ENCODE data around the gene C1orf74. TPM values are rescaled to one million over a fixed set of nuclear protein-coding genes. Genes with fewer than 3 reads are reported as not detected.

C1orf74 gene
- total RNA-seq, 4 donors from 2014 or later = 1.9 to 2.7 (median 2.3) TPM

DNA sequence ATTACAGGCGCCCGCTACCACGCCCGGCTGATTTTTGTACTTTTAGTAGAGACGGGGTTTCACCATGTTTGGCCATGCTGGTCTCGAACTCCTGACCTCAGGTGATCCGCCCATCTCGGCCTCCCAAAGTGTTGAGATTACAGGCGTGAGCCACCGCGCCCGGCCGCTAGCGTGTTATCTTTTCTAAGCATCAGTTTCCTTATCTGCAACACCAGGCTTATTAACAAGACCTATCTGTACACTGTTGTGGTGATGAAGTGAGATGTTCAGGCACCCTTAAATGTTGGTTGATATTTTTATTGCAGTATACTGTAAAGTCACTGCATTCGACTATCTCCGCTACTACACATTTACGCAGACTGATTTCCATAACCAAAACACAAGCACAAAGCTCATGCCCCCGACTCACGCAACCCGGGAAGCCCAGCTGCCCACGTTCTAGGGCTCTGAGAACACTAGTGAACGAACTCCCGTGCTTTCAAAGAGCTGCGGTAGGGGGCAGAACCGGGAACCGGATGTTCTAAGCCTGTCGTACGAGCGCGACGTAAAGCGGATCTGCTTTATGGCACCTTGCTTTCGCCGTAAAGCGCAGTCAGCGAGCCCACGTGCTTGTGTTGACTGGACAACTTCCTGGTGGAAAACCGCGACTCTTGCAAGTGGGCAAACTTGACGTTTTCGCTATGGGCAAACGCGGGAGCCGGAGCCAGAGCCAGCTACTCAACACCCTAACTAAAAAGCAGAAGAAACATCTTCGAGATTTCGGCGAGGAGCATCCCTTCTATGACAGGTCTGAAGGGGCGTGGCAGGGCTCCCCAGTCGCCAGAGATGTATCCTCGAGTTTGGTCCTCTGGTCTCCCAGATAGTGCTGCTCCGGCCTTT lies 43.3 kb upstream of the C1orf74 start, which contains the start of gene UTP25:
UTP25 (plus strand) TSS at position 589 of the 879 bp plus-strand sequence; CDS start at position 681, 92 bp downstream.
- Histone ChIP-seq H3K27me3 (no peaks in the 10 kb centered on the region), H3K4me1 (peaks cover 9 to 22% of the 10 kb centered on the region in 2 donors), H3K4me3 (replicated peaks in 1 of 3) (peak within 1 kb of the TSS; percentile 57 to 77 (median 74)), H3K36me3 (peaks cover 7 to 10% of the 10 kb centered on the region in 2 donors), H3K9me3 (no peaks in the 10 kb centered on the region), H3K27ac (peak within 1 kb of the TSS in 2 of 3 donors; percentile 33 to 62)
- 22 to 37% methylated on average over 33 to 48 of the region's 51 CpGs for WGBS, 2 donors
- intact Hi-C loops (cut with DNase I) = no loop called here
- TF ChIP-seq, protein P1, sequence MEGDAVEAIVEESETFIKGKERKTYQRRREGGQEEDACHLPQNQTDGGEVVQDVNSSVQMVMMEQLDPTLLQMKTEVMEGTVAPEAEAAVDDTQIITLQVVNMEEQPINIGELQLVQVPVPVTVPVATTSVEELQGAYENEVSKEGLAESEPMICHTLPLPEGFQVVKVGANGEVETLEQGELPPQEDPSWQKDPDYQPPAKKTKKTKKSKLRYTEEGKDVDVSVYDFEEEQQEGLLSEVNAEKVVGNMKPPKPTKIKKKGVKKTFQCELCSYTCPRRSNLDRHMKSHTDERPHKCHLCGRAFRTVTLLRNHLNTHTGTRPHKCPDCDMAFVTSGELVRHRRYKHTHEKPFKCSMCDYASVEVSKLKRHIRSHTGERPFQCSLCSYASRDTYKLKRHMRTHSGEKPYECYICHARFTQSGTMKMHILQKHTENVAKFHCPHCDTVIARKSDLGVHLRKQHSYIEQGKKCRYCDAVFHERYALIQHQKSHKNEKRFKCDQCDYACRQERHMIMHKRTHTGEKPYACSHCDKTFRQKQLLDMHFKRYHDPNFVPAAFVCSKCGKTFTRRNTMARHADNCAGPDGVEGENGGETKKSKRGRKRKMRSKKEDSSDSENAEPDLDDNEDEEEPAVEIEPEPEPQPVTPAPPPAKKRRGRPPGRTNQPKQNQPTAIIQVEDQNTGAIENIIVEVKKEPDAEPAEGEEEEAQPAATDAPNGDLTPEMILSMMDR (IDR thresholded peaks at IDR 0.05) = peak; percentile 26 to 88 (median 66)
- peak in 1 of 2 donors; percentile 63 for TF ChIP-seq POLR2A (IDR thresholded peaks at IDR 0.05)
- peak; percentile 93 for DNase-seq

GRCh38 chr1:209825591-209826434 lies 41.5 kb upstream of the C1orf74 start:
- Histone ChIP-seq H3K9me3 (no peaks in the 10 kb centered on the region), H3K4me3 (replicated peaks in 1 of 3) (no peak overlapping the region), H3K27me3 (no peaks in the 10 kb centered on the region), H3K27ac (no peak overlapping the region), H3K4me1 (peaks cover 9 to 27% of the 10 kb centered on the region in 2 donors), H3K36me3 (peaks cover 0 to 1% of the 10 kb centered on the region in 2 donors)
- intact Hi-C loops (cut with DNase I) = no loop called here
- WGBS, 2 donors = 72% methylated on average over 11 of the region's 11 CpGs
- TF ChIP-seq, protein P1 (IDR thresholded peaks at IDR 0.05) = no peak
- no peak for TF ChIP-seq POLR2A (IDR thresholded peaks at IDR 0.05)
- DNase-seq = no peak

- Histone ChIP-seq H3K27ac (no peak overlapping the region), H3K9me3 (no peaks in the 10 kb centered on the region), H3K27me3 (no peaks in the 10 kb centered on the region), H3K4me3 (replicated peaks in 1 of 3) (no peak overlapping the region), H3K36me3 (no peaks in the 10 kb centered on the region), H3K4me1 (peaks cover 2 to 15% of the 10 kb centered on the region in 2 donors)
- intact Hi-C loops (cut with DNase I) = no loop called here
- TF ChIP-seq POLR2A (IDR thresholded peaks at IDR 0.05) = no peak
- TF ChIP-seq, protein P1 (IDR thresholded peaks at IDR 0.05) = peak; percentile 42 to 78 (median 64)
- DNase-seq = no peak
- 39 to 41% methylated on average over 12 of the region's 12 CpGs for WGBS, 2 donors
These were observed 39.0 kb upstream of the C1orf74 start for GRCh38 chr1:209823143-209824041.

- DNase-seq = no peak
- H3K4me3 ChIP-seq (replicated peaks in 1 of 3) = no peak overlapping the region
- 18 to 41% methylated on average over 7 of the region's 7 CpGs for WGBS, 2 donors
- H3K36me3 ChIP-seq = no peaks in the 10 kb centered on the region
- no peaks in the 10 kb centered on the region for H3K9me3 ChIP-seq
- H3K4me1 ChIP-seq = peaks cover 2 to 13% of the 10 kb centered on the region in 2 donors
- TF ChIP-seq, protein P1 (IDR thresholded peaks at IDR 0.05) = no peak
- TF ChIP-seq POLR2A (IDR thresholded peaks at IDR 0.05) = no peak
- intact Hi-C loops (cut with DNase I) = no loop called here
- H3K27me3 ChIP-seq = no peaks in the 10 kb centered on the region
- H3K27ac ChIP-seq = peak overlapping the region in 1 of 3 donors; percentile 58
These were observed 38.3 kb upstream of the C1orf74 start for GRCh38 chr1:209822706-209823105.

Measured in thyroid gland (tissue), 4 donors.